ENCODE measurements around the gene TP53TG5. TPM values are rescaled to one million over a fixed set of nuclear protein-coding genes. Genes with fewer than 3 reads are reported as not detected.
A peak's percentile ranks its signal among the peaks of the same experiment; 100 is the strongest.

Gene TP53TG5
- total and polyA plus RNA-seq, 2 experiments from 2014 or later, result not detected

- peak overlapping the region; percentile 71 for H3K4me3 Mint-ChIP-seq
- H2AFZ ChIP-seq, result peak overlapping the region; percentile 47; the same call in 1 of the 2 replicates
- 0 out of 2 replicates have a peak, but pooled peaks cover 8% of the 10 kb centered on the region for H3F3A ChIP-seq (replicated peaks; ENCODE audit: low read depth)
- ATAC-seq (peak; percentile 66), DNase-seq (ENCODE audit: low spot score) (peak; percentile 87)
- peaks cover 86% of the 10 kb centered on the region for H3K4me1 ChIP-seq (ENCODE audit: insufficient read depth)
- H3K27ac Mint-ChIP-seq, result peak overlapping the region; percentile 96
- no peaks in the 10 kb centered on the region for H3K9me2 ChIP-seq (ENCODE audit: insufficient read depth)
- H3K79me2 ChIP-seq (replicated peaks; ENCODE audit: insufficient read depth), result peaks cover 93% of the 10 kb centered on the region
- peak overlapping the region; percentile 98 for H3K4me2 ChIP-seq
- peak; percentile 35 for TF ChIP-seq POLR2AphosphoS5 (IDR thresholded peaks at IDR 0.05; ENCODE audit: low read depth)
- TF ChIP-seq CREB1 (CRISPR knock-in tag; IDR thresholded peaks at IDR 0.05; ENCODE audit: low read depth), result peak; percentile 37; the same call in 1 of the 2 replicates
- no peak for TF ChIP-seq ZNF331 (CRISPR knock-in tag; IDR thresholded peaks at IDR 0.05; ENCODE audit: low read depth)
- TF ChIP-seq STAT1 (IDR thresholded peaks at IDR 0.05; ENCODE audit: unreplicated experiment), result no peak
- H3K4me3 ChIP-seq, result peak overlapping the region; percentile 46
- H3K36me3 ChIP-seq (ENCODE audit: insufficient read depth), result no peaks in the 10 kb centered on the region
- H4K20me1 ChIP-seq (replicated peaks; ENCODE audit: insufficient read depth), result 0 out of 2 replicates have a peak, but pooled peaks cover 2% of the 10 kb centered on the region
- H3K36me3 Mint-ChIP-seq (ENCODE audit: low read depth), result peaks cover 18% of the 10 kb centered on the region
- no peaks in the 10 kb centered on the region for H3K9me3 Mint-ChIP-seq
- peak overlapping the region; percentile 96 for H3K27ac ChIP-seq (ENCODE audit: low read depth)
- peaks cover 17% of the 10 kb centered on the region for H3K27me3 Mint-ChIP-seq (ENCODE audit: insufficient read depth, low read depth, poor library complexity)
- H3K4me1 Mint-ChIP-seq, result peaks cover 100% of the 10 kb centered on the region
- peaks cover 4% of the 10 kb centered on the region; the same call in 1 of the 2 replicates for H3K27me3 ChIP-seq (ENCODE audit: insufficient read depth)
Observed at GRCh38 chr20:45341939-45342854, 35.9 kb downstream of the TP53TG5 start.

- Histone ChIP-seq H3F3A (replicated peaks; ENCODE audit: low read depth) (0 out of 2 replicates have a peak, but pooled peaks cover 8% of the 10 kb centered on the region), H3K4me3 (peak overlapping the region; percentile 46), H3K4me1 (ENCODE audit: insufficient read depth) (peaks cover 83% of the 10 kb centered on the region), H3K36me3 (ENCODE audit: insufficient read depth) (no peaks in the 10 kb centered on the region), H3K4me2 (peak overlapping the region; percentile 98), H3K27ac (ENCODE audit: low read depth) (peak overlapping the region; percentile 96), H3K27me3 (ENCODE audit: insufficient read depth) (no peaks in the 10 kb centered on the region), H3K9me2 (ENCODE audit: insufficient read depth) (no peaks in the 10 kb centered on the region), H2AFZ (0 out of 2 replicates have a peak overlapping the region, but pooled peaks have one; percentile 47), H4K20me1 (replicated peaks; ENCODE audit: insufficient read depth) (0 out of 2 replicates have a peak, but pooled peaks cover 2% of the 10 kb centered on the region), H3K79me2 (replicated peaks; ENCODE audit: insufficient read depth) (peaks cover 92% of the 10 kb centered on the region)
- peak overlapping the region; percentile 71 for H3K4me3 Mint-ChIP-seq
- TF ChIP-seq ZNF331 (CRISPR knock-in tag; IDR thresholded peaks at IDR 0.05; ENCODE audit: low read depth) (no peak), NANOG (IDR thresholded peaks at IDR 0.05; ENCODE audit: borderline replicate concordance) (no peak), STAT1 (IDR thresholded peaks at IDR 0.05; ENCODE audit: unreplicated experiment) (no peak), EZH2phosphoT487 (IDR thresholded peaks at IDR 0.05; ENCODE audit: unreplicated experiment) (no peak), EZH2 (IDR thresholded peaks at IDR 0.05; ENCODE audit: low read depth, unreplicated experiment) (no peak)
- H3K27ac Mint-ChIP-seq, result peak overlapping the region; percentile 96
- DNase-seq (ENCODE audit: low spot score) (no peak), ATAC-seq (peak; percentile 15)
- no peaks in the 10 kb centered on the region for H3K9me3 Mint-ChIP-seq
- H3K4me1 Mint-ChIP-seq, result peaks cover 100% of the 10 kb centered on the region
- peaks cover 17% of the 10 kb centered on the region for H3K27me3 Mint-ChIP-seq (ENCODE audit: insufficient read depth, low read depth, poor library complexity)
- H3K36me3 Mint-ChIP-seq (ENCODE audit: low read depth), result peaks cover 18% of the 10 kb centered on the region
Observed at GRCh38 chr20:45341579-45341938, 36.6 kb downstream of the TP53TG5 start.

GRCh38 chr20:45340951-45341350 lies 37.2 kb downstream of the TP53TG5 start:
- Mint-ChIP-seq H3K4me3 (peak overlapping the region; percentile 71), H3K27me3 (ENCODE audit: insufficient read depth, low read depth, poor library complexity) (peaks cover 11% of the 10 kb centered on the region), H3K9me3 (no peaks in the 10 kb centered on the region), H3K36me3 (ENCODE audit: low read depth) (peaks cover 20% of the 10 kb centered on the region), H3K27ac (peak overlapping the region; percentile 96), H3K4me1 (peaks cover 94% of the 10 kb centered on the region)
- ATAC-seq, result peak; percentile 35
- Histone ChIP-seq H3K36me3 (ENCODE audit: insufficient read depth) (no peaks in the 10 kb centered on the region), H3K4me3 (peak overlapping the region; percentile 46; the same call in 1 of the 2 replicates), H3F3A (replicated peaks; ENCODE audit: low read depth) (0 out of 2 replicates have a peak, but pooled peaks cover 8% of the 10 kb centered on the region), H3K9me2 (ENCODE audit: insufficient read depth) (no peaks in the 10 kb centered on the region), H3K27me3 (ENCODE audit: insufficient read depth) (no peaks in the 10 kb centered on the region), H4K20me1 (replicated peaks; ENCODE audit: insufficient read depth) (0 out of 2 replicates have a peak, but pooled peaks cover 2% of the 10 kb centered on the region), H3K4me2 (peak overlapping the region; percentile 98), H3K27ac (ENCODE audit: low read depth) (peak overlapping the region; percentile 96), H3K79me2 (replicated peaks; ENCODE audit: insufficient read depth) (peaks cover 92% of the 10 kb centered on the region), H2AFZ (no peak overlapping the region), H3K4me1 (ENCODE audit: insufficient read depth) (peaks cover 78% of the 10 kb centered on the region)
- peak; percentile 54 for DNase-seq (ENCODE audit: low spot score)
- TF ChIP-seq CTCF (conservative IDR thresholded peaks at IDR 0.05; ENCODE audit: low read depth in 2 of 2), result no peak
- TF ChIP-seq ETS1 (IDR thresholded peaks at IDR 0.05), result no peak
- no peak for TF ChIP-seq JUNB (IDR thresholded peaks at IDR 0.05; ENCODE audit: unreplicated experiment)

Measured in GM23338 (cell line).